K562 (cell line): ENCODE data around the gene FAM83D. TPM values are rescaled to one million over a fixed set of nuclear protein-coding genes. Genes with fewer than 3 reads are reported as not detected.

Source experiments
- ATF6 ChIP-seq: sonication (generic); formaldehyde crosslinking; IDR thresholded peaks from 2 replicates; pipeline ENCODE4 v1.4.0; 2020; ENCODE audit warnings: mild to moderate bottlenecking, missing genetic modification reagents
- CC2D1A ChIP-seq: fragments of 450-650 bp; IDR thresholded peaks from 2 replicates; pipeline ENCODE4 v1.6.1; 2017; ENCODE audit warnings: mild to moderate bottlenecking
- GTF2F1 ChIP-seq: IDR thresholded peaks from 2 replicates; pipeline ENCODE4 v1.6.1; 2011; ENCODE audit warnings: low read depth, low read length, improper control_type of control experiment
- HDAC1 ChIP-seq, 2 experiments: fragments of 450-650 bp; IDR thresholded peaks; 2 replicates each; pipeline ENCODE4 v1.6.1; 2016 to 2017; ENCODE audit warnings: inconsistent platforms in 1 of 2, mild to moderate bottlenecking in 1 of 2, moderate library complexity in 1 of 2
- HNRNPL ChIP-seq: fragments of 200-400 bp; formaldehyde crosslinking; IDR thresholded peaks from 2 replicates; pipeline ENCODE4 v1.6.1; 2017; ENCODE audit warnings: low read depth, mild to moderate bottlenecking, low read length
- KDM5B ChIP-seq: fragments of 200-600 bp; sonication (generic); IDR thresholded peaks from 2 replicates; pipeline ENCODE4 v1.6.1; 2012; ENCODE audit warnings: low read depth, mild to moderate bottlenecking, moderate library complexity, low read length, control low read depth, inconsistent platforms; ENCODE audit not compliant: insufficient replicate concordance
- L3MBTL2 ChIP-seq: fragments of 450-650 bp; IDR thresholded peaks from 2 replicates; pipeline ENCODE4 v1.6.1; 2016; ENCODE audit warnings: mild to moderate bottlenecking, moderate library complexity
- LCOR ChIP-seq: sonication (generic); formaldehyde crosslinking; IDR thresholded peaks from 2 replicates; pipeline ENCODE4 v1.8.0; 2022; ENCODE audit warnings: mild to moderate bottlenecking, missing genetic modification reagents
- NFXL1 ChIP-seq: fragments of 450-650 bp; formaldehyde crosslinking; IDR thresholded peaks from 2 replicates; pipeline ENCODE4 v1.4.0; 2021; ENCODE audit warnings: mild to moderate bottlenecking
- NONO ChIP-seq, 2 experiments: fragments of 200-400 bp in 1 of 2; fragments of 450-650 bp in 1 of 2; formaldehyde crosslinking in 1 of 2; IDR thresholded peaks; 2 replicates each; pipeline ENCODE4 v1.6.1; 2017; ENCODE audit warnings: low read depth in 2 of 2, mild to moderate bottlenecking in 2 of 2, moderate library complexity in 2 of 2, low read length in 1 of 2
- POLR2A ChIP-seq: fragments of 450-650 bp; conservative IDR thresholded peaks from 2 replicates; pipeline ENCODE4 v1.6.1; 2016
- POLR2G ChIP-seq: fragments of 200-400 bp; formaldehyde crosslinking; IDR thresholded peaks from 2 replicates; pipeline ENCODE4 v1.6.1; 2017; ENCODE audit warnings: low read depth, mild to moderate bottlenecking, antibody characterized with exemption, low read length, moderate library complexity
- RBM25 ChIP-seq: fragments of 200-400 bp; formaldehyde crosslinking; IDR thresholded peaks from 2 replicates; pipeline ENCODE4 v1.6.1; 2018; ENCODE audit warnings: low read length, low read depth, moderate library complexity; ENCODE audit not compliant: severe bottlenecking
- SAFB ChIP-seq: fragments of 200-400 bp; formaldehyde crosslinking; IDR thresholded peaks from 2 replicates; pipeline ENCODE4 v1.6.1; 2017; ENCODE audit warnings: low read depth, low read length, borderline replicate concordance
- SP1 ChIP-seq: sonication (generic); formaldehyde crosslinking; IDR thresholded peaks from 2 replicates; pipeline ENCODE4 v1.8.1; 2022; ENCODE audit warnings: mild to moderate bottlenecking, missing genetic modification reagents
- THRAP3 ChIP-seq: fragments of 450-650 bp; IDR thresholded peaks from 2 replicates; pipeline ENCODE4 v1.6.1; 2016; ENCODE audit warnings: mild to moderate bottlenecking, inconsistent platforms, borderline replicate concordance
- YY1 ChIP-seq, 3 experiments: IDR thresholded peaks; 2 replicates each; pipeline ENCODE4 v1.6.1; 2011; ENCODE audit warnings: low read length in 2 of 3, mild to moderate bottlenecking in 2 of 3, moderate library complexity in 2 of 3, borderline replicate concordance in 1 of 3, control low read depth in 1 of 3, low read depth in 1 of 3; ENCODE audit not compliant: insufficient read depth in 3 of 3, insufficient replicate concordance in 2 of 3, control insufficient read depth in 1 of 3, insufficient read length in 1 of 3; ENCODE audit errors: extremely low read depth in 1 of 3
- ZBTB9 ChIP-seq: fragments of 450-650 bp; formaldehyde crosslinking; IDR thresholded peaks from 2 replicates; pipeline ENCODE4 v1.4.0; 2020; ENCODE audit warnings: mild to moderate bottlenecking, moderate library complexity
- ZKSCAN8 ChIP-seq: fragments of 200-800 bp; sonication (Bioruptor generic); IDR thresholded peaks from 2 replicates; pipeline ENCODE4 v1.6.1; 2016; ENCODE audit warnings: missing genetic modification characterization, missing compliant biosample characterization
- ZNF232 ChIP-seq: sonication (generic); formaldehyde crosslinking; IDR thresholded peaks from 2 replicates; pipeline ENCODE4 v1.8.0; 2022; ENCODE audit warnings: mild to moderate bottlenecking, missing genetic modification reagents
- polyA plus RNA-seq, 8 experiments: library from polyadenylated mRNA; depleted of rRNA in 4 of 8; stranded (reverse) in 5 of 8; unstranded in 3 of 8; fragments of >200 nt; fragmentation: Nextera tagmentation in 2 of 8; fragmentation: Illumina TruSeq in 1 of 8; extraction: Ambion mirVana in 2 of 8; extraction: Trizol in 1 of 8; gene quantifications; 2 replicates each; pipeline versions ENCODE4 v1.2.1 to v1.2.3, GENCODE V29; 2011 to 2014; ENCODE audit warnings: inconsistent platforms in 1 of 8, missing spikeins in 1 of 8
- total RNA-seq, 7 experiments: library from RNA; depleted of rRNA in 6 of 7; stranded (reverse); fragments of >200 nt in 6 of 7; fragmentation: Illumina TruSeq in 2 of 7; extraction: Trizol in 2 of 7; gene quantifications; 2 replicates each; pipeline versions ENCODE4 v1.2.1 to v1.2.3, GENCODE V29; 2011 to 2021; ENCODE audit warnings: low replicate concordance in 1 of 7
- TF ChIP-seq, protein P1 (sequence below): sonication (generic); formaldehyde crosslinking; IDR thresholded peaks from 2 replicates; pipeline ENCODE4 v1.8.0; 2022; ENCODE audit warnings: mild to moderate bottlenecking, missing genetic modification reagents
- TF ChIP-seq, protein P2 (sequence below): sonication (generic); formaldehyde crosslinking; IDR thresholded peaks from 2 replicates; pipeline ENCODE4 v1.8.0; 2023; ENCODE audit warnings: mild to moderate bottlenecking, missing genetic modification reagents

The FAM83D gene
- total and polyA plus RNA-seq, 9 of the 15 experiments (the other 6 are each of a cell fraction or from before 2014, with no cell fraction given) = 8.2 to 66.1 (median 43.5) TPM

- TF ChIP-seq, protein P1, sequence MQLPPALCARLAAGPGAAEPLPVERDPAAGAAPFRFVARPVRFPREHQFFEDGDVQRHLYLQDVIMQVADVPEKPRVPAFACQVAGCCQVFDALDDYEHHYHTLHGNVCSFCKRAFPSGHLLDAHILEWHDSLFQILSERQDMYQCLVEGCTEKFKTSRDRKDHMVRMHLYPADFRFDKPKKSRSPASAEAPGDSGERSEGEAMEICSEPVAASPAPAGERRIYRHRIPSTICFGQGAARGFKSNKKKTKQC = peak; percentile 92
- peak; percentile 90 for TF ChIP-seq LCOR
- peak; percentile 85 for TF ChIP-seq L3MBTL2
- TF ChIP-seq NONO (IDR thresholded peaks at IDR 0.05; ENCODE audit: low read depth in 2 of 2, low read length in 1 of 2) = peak; percentile 67 to 100; a peak in 3 of 4 replicates
- peak; percentile 100 for TF ChIP-seq POLR2G
- peak; percentile 82; the same call in 1 of the 2 replicates for TF ChIP-seq ZNF232 (CRISPR knock-in tag)
- peak in 1 of 2 experiments; percentile 94; a peak in 2 of 4 replicates for TF ChIP-seq HDAC1 (IDR thresholded peaks at IDR 0.05)
- TF ChIP-seq KDM5B = peak; percentile 99
- no peak for TF ChIP-seq THRAP3
- TF ChIP-seq RBM25 = peak; percentile 91
- TF ChIP-seq POLR2A = peak; percentile 98
- TF ChIP-seq SP1 = peak; percentile 99
- peak; percentile 86 for TF ChIP-seq HNRNPL
- TF ChIP-seq GTF2F1 = peak; percentile 84
- TF ChIP-seq ZBTB9 (CRISPR knock-in tag) = 0 out of 2 replicates have a peak, but pooled peaks have one; percentile 49
- TF ChIP-seq, protein P2, sequence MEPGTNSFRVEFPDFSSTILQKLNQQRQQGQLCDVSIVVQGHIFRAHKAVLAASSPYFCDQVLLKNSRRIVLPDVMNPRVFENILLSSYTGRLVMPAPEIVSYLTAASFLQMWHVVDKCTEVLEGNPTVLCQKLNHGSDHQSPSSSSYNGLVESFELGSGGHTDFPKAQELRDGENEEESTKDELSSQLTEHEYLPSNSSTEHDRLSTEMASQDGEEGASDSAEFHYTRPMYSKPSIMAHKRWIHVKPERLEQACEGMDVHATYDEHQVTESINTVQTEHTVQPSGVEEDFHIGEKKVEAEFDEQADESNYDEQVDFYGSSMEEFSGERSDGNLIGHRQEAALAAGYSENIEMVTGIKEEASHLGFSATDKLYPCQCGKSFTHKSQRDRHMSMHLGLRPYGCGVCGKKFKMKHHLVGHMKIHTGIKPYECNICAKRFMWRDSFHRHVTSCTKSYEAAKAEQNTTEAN (CRISPR knock-in tag) = peak; percentile 64; the same call in 1 of the 2 replicates
- TF ChIP-seq NFXL1 = no peak
- peak; percentile 90 for TF ChIP-seq CC2D1A
- TF ChIP-seq SAFB = peak; percentile 31; the same call in 1 of the 2 replicates
- TF ChIP-seq ZKSCAN8 (CRISPR knock-in tag) = no peak
- TF ChIP-seq ATF6 (CRISPR knock-in tag) = peak; percentile 60; the same call in 1 of the 2 replicates
- peak; percentile 48 to 86 (median 81) for TF ChIP-seq YY1 (IDR thresholded peaks at IDR 0.05; ENCODE audit: borderline replicate concordance in 1 of 3, control insufficient read depth in 1 of 3, extremely low read depth in 1 of 3, insufficient read depth in 3 of 3, insufficient read length in 1 of 3, insufficient replicate concordance in 2 of 3, low read depth in 1 of 3, low read length in 2 of 3)
These were observed at the start of gene FAM83D (continued) for GRCh38 chr20:38926142-38926933.
